GM18507 (cell line): Measurements from ENCODE around the gene COQ8B.

Source experiments
- DNase-seq: peaks from one replicate; pipeline ENCODE4 v3.0.0; 2011; ENCODE audit warnings: low read depth; ENCODE audit not compliant: insufficient read length; ENCODE audit errors: extremely low spot score
- FAIRE-seq: peaks from 2 replicates; lab custom pipeline; 2011; peaks lifted over from hg19 to GRCh38; lab: Jason Lieb, UNC

Gene COQ8B

DNA sequence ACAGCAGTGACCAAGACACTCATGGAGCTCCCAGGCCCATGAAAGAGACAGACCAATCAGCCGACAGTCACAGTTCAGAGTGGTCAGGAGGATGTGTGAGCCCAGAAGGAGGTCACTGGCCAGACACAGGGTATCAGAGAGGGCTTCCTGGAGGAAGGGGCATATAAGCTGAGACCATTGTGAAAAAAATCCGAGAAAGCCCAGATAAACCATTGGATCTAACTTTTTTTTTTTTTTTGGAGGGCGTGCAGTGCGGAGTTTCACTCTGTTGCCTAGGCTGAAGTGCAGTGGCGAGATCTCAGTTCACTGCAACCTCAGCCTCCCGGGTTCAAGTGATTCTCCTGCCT, 4.4 kb upstream of the COQ8B start:
- FAIRE-seq = no peak

GRCh38 chr19:40719414-40719894, 2.8 kb upstream of the COQ8B start:
- no peak for DNase-seq
- no peak for FAIRE-seq

More for the DNA sequence above, 4.4 kb upstream of the COQ8B start:
- no peak for DNase-seq

GRCh38 chr19:40718774-40719391, 2.2 kb upstream of the COQ8B start:
- no peak for FAIRE-seq
- no peak for DNase-seq

DNA sequence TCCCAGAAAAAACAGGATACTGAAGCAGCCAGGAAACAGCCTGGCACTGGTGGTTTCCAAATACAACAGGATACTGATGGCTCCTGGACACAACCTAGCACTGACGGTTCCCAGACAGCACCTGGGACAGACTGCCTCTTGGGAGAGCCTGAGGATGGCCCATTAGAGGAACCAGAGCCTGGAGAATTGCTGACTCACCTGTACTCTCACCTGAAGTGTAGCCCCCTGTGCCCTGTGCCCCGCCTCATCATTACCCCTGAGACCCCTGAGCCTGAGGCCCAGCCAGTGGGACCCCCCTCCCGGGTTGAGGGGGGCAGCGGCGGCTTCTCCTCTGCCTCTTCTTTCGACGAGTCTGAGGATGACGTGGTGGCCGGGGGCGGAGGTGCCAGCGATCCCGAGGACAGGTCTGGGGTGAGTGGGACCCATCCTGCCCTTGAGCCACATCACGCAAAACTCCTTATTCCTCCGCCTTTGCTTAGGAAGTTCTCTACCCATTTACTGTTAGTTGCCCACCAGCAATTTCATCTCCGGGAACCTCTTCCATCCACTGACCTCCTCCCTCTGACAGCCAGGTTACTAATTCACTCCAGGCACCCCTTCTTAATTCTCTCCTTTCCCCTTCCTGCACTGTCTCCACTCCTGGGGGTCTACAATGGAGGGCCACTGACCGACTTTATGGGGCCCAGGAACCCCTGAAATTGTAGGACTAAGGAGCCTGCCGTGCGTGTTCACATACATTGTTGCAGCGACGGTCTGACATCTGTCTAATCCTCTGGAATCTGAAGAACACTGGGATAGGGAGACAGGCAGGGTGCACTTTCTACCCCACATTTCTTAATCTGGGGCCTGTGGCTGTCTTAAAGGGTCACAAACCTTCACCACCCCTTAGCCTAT, 1.4 kb upstream of the COQ8B start:
- FAIRE-seq (no peak), DNase-seq (no peak)

DNA sequence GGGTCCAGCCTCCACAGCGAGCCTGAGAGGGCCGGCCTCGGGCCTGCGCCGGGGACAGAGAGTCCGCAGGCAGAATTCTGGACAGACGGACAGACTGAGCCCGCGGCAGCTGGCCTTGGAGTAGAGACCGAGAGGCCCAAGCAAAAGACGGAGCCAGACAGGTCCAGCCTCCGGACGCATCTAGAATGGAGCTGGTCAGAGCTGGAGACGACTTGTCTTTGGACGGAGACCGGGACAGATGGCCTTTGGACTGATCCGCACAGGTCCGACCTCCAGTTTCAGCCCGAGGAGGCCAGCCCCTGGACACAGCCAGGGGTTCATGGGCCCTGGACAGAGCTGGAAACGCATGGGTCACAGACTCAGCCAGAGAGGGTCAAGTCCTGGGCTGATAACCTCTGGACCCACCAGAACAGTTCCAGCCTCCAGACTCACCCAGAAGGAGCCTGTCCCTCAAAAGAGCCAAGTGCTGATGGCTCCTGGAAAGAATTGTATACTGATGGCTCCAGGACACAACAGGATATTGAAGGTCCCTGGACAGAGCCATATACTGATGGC, 716 bp upstream of the COQ8B start:
- FAIRE-seq (no peak), DNase-seq (no peak)

- DNase-seq = no peak
Observed at GRCh38 chr19:40716031-40716481, 630 bp downstream of the COQ8B start.

GRCh38 chr19:40714441-40715299, 2.0 kb downstream of the COQ8B start:
- DNase-seq (peak; percentile 88), FAIRE-seq (peak; percentile 89)

More at GRCh38 chr19:40716031-40716481, 630 bp downstream of the COQ8B start:
- FAIRE-seq = no peak

DNA sequence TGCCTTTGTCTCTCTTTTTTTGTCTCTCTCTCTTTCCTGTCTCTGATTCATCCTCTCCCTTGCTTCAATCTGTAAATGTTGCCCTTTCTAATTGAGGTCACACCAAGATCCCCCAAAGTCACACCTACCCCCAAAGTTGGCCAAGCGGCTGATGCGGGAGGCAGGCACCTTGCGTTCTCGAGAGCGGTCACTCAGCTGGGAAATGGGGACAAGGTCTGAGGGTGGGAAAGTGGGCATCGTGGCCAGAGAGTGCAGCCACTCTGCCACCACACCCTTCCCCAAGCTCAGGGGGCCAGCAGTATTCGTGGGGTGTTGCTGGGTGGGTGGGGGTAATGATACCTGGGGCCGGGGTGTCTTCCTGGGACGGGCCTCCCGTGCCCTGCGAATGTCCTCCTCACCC, 2.7 kb downstream of the COQ8B start:
- FAIRE-seq = no peak
- DNase-seq = no peak

DNA sequence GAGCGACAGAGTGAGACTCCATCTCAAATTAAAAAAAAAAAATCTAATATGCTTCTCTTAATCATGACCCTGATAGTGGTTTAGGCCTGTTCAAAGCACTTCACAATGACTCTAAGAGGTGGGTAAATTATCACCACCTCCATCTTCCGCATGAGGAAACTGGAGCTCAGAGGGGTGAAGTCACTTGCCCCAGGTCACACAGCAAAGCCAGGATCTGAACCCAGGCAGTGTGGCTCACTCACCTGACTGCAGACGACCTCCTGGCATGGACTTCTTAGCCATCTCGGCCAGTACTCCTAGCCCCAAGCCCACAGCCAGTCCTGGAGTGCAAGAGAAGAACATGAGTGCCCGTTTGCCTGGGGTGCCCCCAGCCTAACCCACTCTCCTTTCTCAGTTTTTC, 6.9 kb downstream of the COQ8B start:
- FAIRE-seq (no peak), DNase-seq (no peak)

DNA sequence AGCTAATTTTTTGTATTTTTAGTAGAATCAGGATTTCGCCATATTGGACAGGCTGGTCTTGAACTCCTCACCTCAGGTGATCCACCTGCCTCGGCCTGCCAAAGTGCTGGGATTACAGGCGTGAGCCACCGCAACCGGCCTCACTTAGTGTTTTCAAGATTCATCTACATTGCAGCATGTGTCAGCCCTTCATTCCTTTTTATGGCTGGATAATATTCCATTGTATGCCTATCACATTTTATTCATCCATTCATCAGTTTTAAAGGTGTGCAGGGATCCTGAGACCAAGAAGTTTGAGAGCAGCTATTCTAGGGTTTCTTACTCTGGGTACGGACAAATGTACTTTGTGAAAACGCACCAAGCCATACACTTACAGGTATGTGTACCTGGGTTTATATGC, 9.1 kb downstream of the COQ8B start:
- FAIRE-seq (no peak), DNase-seq (no peak)

DNA sequence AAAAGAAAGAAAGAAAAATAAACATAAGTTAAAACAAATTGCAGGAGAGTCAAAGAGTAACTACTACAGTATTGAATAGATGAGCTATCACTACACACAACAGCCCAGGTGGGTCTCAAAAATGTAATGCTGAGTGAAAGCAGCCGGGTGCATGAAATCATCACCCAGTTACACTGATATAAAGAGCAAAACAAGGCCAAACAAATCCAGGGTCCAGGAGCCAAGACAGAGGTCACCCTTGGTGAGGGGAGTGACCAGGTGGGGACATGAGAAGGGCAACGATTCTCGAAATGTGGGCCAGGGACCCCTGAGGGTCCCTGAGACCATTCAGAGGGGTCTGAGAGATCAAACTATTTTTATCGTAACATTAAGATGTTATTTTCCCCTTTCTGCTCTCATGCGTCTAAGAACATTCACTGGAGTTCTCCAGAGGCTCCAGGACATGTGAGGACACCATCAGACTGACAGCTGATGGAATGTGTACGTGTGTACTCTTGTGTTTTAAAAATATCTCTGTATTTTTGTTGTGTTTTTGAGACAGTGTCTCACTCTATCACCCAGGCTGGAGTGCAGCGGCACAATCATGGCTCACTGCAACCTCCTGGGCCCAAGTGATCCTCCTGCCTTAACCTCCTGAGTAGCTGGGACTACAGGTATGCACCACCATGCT, 10.6 kb downstream of the COQ8B start:
- no peak for FAIRE-seq

GRCh38 chr19:40705362-40705651, 11.4 kb downstream of the COQ8B start:
- FAIRE-seq = no peak
- DNase-seq = no peak

More for the DNA sequence above, 10.6 kb downstream of the COQ8B start:
- DNase-seq = no peak

DNA sequence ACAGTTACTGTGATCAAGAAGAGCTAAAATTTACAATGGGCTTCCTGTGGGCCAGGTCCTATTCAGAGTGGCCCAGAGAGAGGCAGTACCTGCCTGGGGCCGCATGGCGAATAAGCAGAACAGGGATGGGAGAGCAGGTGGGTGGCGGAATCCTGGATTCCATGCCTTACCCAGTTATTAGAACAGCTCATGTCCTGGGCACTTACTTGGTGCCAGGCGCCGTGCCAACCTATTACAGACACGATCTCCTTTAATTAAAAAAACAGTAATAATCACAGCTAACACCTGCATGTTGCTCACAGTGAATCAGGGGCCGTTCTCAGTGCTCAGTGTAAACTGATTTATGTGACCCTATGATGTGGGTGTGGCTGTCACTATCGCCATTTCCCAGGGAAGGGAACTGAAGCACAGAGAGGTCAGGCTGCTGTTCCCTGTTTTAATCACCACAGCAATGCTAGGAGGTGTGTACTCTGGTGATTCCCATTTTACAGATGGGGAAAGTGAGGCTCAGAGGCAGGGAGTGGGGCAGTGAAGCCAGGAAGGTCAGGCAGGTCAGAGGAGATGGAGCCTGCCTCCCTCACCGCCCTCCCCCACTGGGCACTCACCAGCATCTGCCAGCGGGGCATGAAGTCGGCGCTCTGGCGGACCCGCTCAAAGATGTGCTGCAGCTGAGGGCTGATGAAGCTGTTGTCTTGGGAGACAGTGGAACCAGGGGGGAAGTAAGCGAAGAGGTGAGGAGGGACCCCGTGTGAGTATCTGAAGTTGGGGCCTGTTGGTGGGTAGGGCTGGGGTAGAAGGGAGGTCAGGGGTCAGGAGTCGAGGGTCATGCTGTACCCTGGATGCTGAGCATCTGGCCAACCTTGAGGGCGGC, 12.0 kb downstream of the COQ8B start:
- DNase-seq = no peak
- FAIRE-seq = no peak

DNA sequence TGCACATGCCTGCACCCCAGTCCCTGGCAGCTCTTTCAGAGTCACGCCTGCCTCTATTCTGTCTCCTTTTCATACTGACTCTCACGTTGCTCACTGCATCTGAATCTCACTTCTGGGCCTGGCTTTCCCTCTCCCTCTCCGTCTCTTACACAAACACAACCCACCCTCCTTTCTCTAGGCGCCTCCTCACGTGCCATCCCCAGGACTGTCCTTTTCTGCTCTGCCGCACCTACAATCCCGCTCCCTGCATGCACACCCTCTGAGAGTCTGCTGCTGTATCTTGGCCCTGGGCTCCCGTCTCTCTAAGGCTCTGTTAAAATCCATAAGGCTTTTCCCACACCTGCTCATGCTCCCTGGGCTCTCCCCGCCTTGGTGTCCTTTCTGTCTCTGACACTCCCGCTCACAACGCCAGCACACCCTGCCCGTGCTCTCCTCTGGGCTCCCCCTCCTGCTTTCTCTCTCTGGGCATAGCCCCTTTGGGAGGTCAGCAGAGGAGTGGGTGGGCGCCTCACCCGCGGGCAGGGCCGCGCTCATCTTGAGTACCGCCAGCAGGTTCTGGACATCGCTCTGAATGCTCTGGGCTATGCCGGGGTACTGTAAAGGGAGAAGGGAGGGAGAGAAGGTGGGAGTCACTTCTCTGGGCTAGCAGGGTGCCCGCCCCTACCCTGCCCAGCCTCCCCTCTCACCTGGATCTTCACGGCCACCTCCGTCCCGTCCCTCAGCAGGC, 13.5 kb downstream of the COQ8B start:
- no peak for DNase-seq
- FAIRE-seq = no peak

DNA sequence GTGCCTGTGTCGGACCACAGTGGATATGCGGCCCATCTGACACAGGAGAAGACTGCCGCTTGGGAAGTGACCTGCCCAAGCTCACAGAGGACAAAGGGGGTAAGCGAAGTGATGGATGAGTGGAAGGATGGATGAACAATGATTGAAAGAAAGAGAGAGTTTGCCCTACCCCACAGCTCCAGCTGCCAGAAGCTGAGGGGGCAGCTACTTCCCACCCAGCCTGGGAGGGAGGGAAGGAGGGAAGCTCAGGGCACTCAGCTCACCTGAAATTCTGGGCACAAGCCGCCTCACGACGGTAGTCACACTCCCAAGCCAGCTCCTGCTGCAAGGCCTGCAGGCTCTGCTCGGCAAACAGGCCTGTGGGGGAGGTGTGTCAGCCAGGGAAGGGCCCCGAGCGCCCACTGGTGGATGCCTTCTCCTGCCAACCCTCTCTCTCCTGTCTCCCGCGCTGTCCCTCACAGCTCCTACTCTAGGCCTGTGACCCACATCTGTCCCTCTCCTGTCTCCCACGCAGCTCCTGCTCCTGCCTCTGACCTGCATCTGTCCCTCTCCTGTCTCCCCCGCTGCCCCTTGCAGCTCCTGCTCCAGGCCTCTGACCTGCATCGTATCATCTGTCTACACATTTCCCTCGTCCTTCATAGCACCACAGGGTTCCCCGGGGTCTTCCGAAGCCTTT, 14.2 kb downstream of the COQ8B start:
- FAIRE-seq = no peak
- DNase-seq = no peak

DNA sequence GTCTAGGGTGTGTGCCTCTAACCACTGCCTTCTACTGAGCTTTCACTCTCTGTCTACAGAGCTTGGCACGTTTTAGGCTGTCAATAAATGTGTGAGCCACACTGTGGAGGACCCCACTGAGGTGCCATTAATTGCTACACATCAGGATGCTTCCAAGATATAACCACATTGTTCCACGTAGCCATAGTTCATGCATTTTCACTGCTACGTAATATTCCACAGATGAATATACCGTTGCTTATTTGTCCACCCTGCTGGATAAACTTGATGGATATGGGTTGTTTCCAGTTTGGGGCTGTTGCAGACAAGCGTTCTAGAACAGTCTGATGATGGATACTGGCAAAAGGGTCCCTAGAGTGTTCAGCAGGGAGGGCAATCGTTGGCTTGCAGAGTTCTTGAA, 14.9 kb downstream of the COQ8B start:
- FAIRE-seq = no peak

DNA sequence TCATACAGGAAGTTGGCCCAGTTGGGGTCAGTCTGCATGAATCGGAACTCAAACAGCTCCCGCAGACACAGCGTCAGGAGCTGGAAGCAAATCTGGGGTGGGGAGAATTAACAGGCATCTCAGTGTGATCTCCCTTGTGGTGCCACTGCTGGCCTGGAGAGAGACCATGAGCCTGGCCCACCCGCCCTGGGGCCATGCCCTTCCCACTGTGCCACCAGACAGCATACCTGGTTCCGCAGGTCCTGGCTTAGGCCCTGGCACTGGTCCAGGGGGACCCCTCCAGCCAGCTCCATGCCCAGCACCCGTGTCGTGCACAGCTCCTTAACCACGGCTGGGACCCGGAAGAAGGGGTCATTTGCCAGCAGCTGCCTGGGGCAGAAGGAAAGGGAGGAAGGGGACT, 16.6 kb downstream of the COQ8B start:
- FAIRE-seq (no peak), DNase-seq (no peak)

More for the DNA sequence above, 14.9 kb downstream of the COQ8B start:
- DNase-seq = no peak
